T-helper 2 cell treated with Interferon-gamma antibody and Interleukin-4, amounts not matched to agents 100 ng/mL and 5 ng/mL, for 36 hours (primary cell): ENCODE data around the gene DTWD2. TPM values are rescaled to one million over a fixed set of nuclear protein-coding genes. Genes with fewer than 3 reads are reported as not detected.

Source experiments
- intact Hi-C: fragments of 100-400 bp; cut with micrococcal nuclease; formaldehyde crosslinking; loops from one replicate; pipeline ENCODE4 v1.15.1; 2023
- total RNA-seq: library from RNA; stranded (reverse); gene quantifications from 2 replicates; pipeline ENCODE4 v1.2.3, GENCODE V29; 2022

Gene DTWD2
- 2.8 and 3.0 TPM in 2 replicates for total RNA-seq

GRCh38 chr5:118987988-118988865, at the start of gene DTWD2:
DTWD2 (minus strand) TSS chr5:118988547; CDS start chr5:118988511, 36 bp downstream.
- intact Hi-C loops, result loop anchor here (1.0 to 5.0 kb wide), 11 partner anchors 82 to 1469 kb away; partner anchors contain the start of genes HSD17B4 and TNFAIP8

GRCh38 chr5:119037496-119038215, 49.3 kb upstream of the DTWD2 start:
- intact Hi-C loops, result no loop called here

GRCh38 chr5:119036101-119036762, 47.9 kb upstream of the DTWD2 start:
- intact Hi-C loops, result no loop called here

GRCh38 chr5:119033135-119033534, 44.8 kb upstream of the DTWD2 start:
- intact Hi-C loops, result no loop called here

GRCh38 chr5:119032656-119033055, 44.3 kb upstream of the DTWD2 start:
- intact Hi-C loops, result no loop called here

- intact Hi-C loops, result loop anchor here (2.0 kb wide), 1 partner anchor 39 kb away; the partner anchor contains the start of gene DMXL1
These were observed 43.6 kb upstream of the DTWD2 start for GRCh38 chr5:119031905-119032304.

- intact Hi-C loops, result loop anchor here (2.0 kb wide), 1 partner anchor 40 kb away; the partner anchor contains the start of gene DMXL1
These were observed 42.9 kb upstream of the DTWD2 start for GRCh38 chr5:119031011-119031886.

GRCh38 chr5:119028575-119028974, 40.2 kb upstream of the DTWD2 start:
- intact Hi-C loops, result no loop called here

GRCh38 chr5:119022773-119023172, 34.4 kb upstream of the DTWD2 start:
- intact Hi-C loops, result loop anchor here (1.0 to 5.0 kb wide), 3 partner anchors 250 to 413 kb away; no protein-coding TSS in a partner anchor

GRCh38 chr5:119022017-119022745, 33.8 kb upstream of the DTWD2 start:
- intact Hi-C loops, result loop anchor here (1.0 to 5.0 kb wide), 3 partner anchors 250 to 413 kb away; no protein-coding TSS in a partner anchor

GRCh38 chr5:119021149-119021732, 32.9 kb upstream of the DTWD2 start:
- intact Hi-C loops, result loop anchor here (5.0 kb wide), 1 partner anchor 251 kb away; no protein-coding TSS in a partner anchor

GRCh38 chr5:119019949-119020348, 31.6 kb upstream of the DTWD2 start:
- intact Hi-C loops, result loop anchor here (5.0 kb wide), 1 partner anchor 252 kb away; no protein-coding TSS in a partner anchor

GRCh38 chr5:119019501-119019900, 31.2 kb upstream of the DTWD2 start:
- intact Hi-C loops, result no loop called here

GRCh38 chr5:119017994-119018393, 29.6 kb upstream of the DTWD2 start:
- intact Hi-C loops, result no loop called here

- intact Hi-C loops, result no loop called here
These were observed 27.9 kb upstream of the DTWD2 start for GRCh38 chr5:119016125-119016774.

GRCh38 chr5:119011186-119011585, 22.8 kb upstream of the DTWD2 start:
- intact Hi-C loops, result no loop called here

GRCh38 chr5:119010206-119010605, 21.9 kb upstream of the DTWD2 start:
- intact Hi-C loops, result no loop called here

- intact Hi-C loops, result no loop called here
These were observed 20.8 kb upstream of the DTWD2 start for GRCh38 chr5:119009131-119009530.

- intact Hi-C loops, result no loop called here
These were observed 11.3 kb upstream of the DTWD2 start for GRCh38 chr5:118999696-119000095.
